Stimulated activated CD4-positive, alpha-beta T cell treated with anti-CD3 and anti-CD28 coated beads, Interleukin-2, amount 100 ng/mL, for 48 hours (primary cell): Measurements from ENCODE around the gene RAB34.

ENCODE experiments used
- DNase-seq, 2 donors: peaks; one replicate each; pipeline ENCODE4 v3.0.0-alpha.2; 2020

Gene RAB34

GRCh38 chr17:28675490-28675889 lies 42.2 kb downstream of the RAB34 start:
- DNase-seq = no peak

DNA sequence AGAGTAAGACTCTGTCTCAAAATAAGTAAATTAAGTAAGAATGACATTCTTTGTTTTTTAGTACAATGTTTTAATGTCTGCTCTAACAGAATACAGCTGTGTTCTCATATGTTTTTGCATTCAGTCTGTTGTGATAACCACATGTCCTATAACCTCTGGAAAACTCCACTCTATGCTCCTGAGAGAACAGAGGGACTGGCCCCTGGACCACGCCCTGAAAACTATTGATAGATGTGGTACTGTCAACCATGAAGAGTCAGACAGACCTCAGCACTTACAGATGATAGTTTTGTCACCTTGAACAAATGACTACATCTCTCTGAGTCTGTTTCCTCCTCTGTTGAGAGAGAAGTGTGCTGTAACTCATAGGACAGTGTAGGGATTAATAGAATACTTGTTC lies 47.8 kb downstream of the RAB34 start:
- DNase-seq = no peak

DNA sequence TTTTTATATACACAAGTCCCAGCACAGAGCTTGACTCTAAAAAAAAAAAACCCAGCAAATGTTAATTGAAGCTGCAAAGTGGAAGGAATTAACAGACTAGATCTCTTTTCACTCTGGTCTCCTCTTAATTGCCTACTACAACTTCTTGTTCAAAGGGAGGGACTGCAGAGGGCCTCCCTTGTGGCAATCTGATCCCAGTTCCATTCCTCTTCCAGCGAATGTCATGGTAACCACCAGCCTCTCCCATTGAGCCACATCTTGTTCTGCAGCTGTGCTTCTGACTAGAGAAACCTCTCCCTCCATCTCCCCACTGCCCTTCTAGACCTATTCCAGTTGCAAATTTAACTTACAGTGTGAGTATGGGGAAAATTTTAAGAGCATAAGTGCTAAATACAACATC lies 49.8 kb downstream of the RAB34 start:
- no peak for DNase-seq

DNA sequence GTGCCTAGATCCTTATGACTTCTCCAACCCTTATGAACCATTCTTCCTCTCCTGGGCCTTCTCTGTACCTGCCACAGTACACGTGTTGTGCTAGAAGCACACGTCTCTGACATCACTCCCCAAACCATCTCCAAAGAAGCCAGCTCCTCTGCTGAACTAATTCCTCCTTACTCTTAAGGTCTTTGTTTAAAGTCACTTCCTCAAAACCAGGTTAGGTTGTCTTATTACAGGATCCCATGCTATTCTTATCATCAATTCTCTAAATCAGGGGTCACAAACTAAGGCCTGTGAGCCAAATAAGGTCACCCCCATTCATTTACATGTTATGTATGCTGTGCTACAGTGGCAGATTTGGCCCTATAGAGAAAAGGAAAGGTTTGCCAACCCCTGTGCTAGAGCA lies 51.7 kb downstream of the RAB34 start:
- DNase-seq = no peak
